ENCODE results near the gene DPP9.
A peak's percentile ranks its signal among the peaks of the same experiment; 100 is the strongest.

GRCh38 chr19:4676955-4677731 lies 46.5 kb downstream of the DPP9 start:
- TF ChIP-seq, protein P1, sequence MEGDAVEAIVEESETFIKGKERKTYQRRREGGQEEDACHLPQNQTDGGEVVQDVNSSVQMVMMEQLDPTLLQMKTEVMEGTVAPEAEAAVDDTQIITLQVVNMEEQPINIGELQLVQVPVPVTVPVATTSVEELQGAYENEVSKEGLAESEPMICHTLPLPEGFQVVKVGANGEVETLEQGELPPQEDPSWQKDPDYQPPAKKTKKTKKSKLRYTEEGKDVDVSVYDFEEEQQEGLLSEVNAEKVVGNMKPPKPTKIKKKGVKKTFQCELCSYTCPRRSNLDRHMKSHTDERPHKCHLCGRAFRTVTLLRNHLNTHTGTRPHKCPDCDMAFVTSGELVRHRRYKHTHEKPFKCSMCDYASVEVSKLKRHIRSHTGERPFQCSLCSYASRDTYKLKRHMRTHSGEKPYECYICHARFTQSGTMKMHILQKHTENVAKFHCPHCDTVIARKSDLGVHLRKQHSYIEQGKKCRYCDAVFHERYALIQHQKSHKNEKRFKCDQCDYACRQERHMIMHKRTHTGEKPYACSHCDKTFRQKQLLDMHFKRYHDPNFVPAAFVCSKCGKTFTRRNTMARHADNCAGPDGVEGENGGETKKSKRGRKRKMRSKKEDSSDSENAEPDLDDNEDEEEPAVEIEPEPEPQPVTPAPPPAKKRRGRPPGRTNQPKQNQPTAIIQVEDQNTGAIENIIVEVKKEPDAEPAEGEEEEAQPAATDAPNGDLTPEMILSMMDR (IDR thresholded peaks at IDR 0.05), result peak in 5 of 6 experiments; percentile 32 to 48 (median 39)
- TF ChIP-seq POLR2A (IDR thresholded peaks at IDR 0.05), result no peak

Data from thyroid gland (tissue), 4 donors.